Body of pancreas (tissue), 4 donors: ENCODE data around the gene HCST. TPM values are rescaled to one million over a fixed set of nuclear protein-coding genes. Genes with fewer than 3 reads are reported as not detected.

ENCODE experiments used
- ATAC-seq: fragments of 150-250 bp; one replicate; pipeline ENCODE4 v1.9.1; 2016
- DNase-seq, 4 donors: peaks; one replicate each; pipeline ENCODE4 v3.0.0-alpha.2; 2019
- H3K27ac ChIP-seq, 4 donors: fragments of 200-600 bp; sonication (generic); 1 replicate in 3 of 4; 2 replicates in 1 of 4; pipeline versions ENCODE4 v1.5.1 to v1.6.1; 2016 to 2019; ENCODE audit warnings: mild to moderate bottlenecking in 1 of 4, mixed read lengths in 1 of 4, moderate library complexity in 1 of 4
- H3K27me3 ChIP-seq, 2 donors: fragments of 200-600 bp; sonication (generic); one replicate each; pipeline ENCODE4 v1.6.0; 2016; ENCODE audit warnings: mild to moderate bottlenecking in 1 of 2
- H3K36me3 ChIP-seq, 2 donors: fragments of 200-600 bp; sonication (generic); replicated peaks in 1 of 2; 2 replicates each; pipeline ENCODE4 v1.5.1; 2016; ENCODE audit warnings: low read depth in 2 of 2; ENCODE audit not compliant: insufficient read depth in 1 of 2
- H3K4me1 ChIP-seq: fragments of 200-600 bp; sonication (generic); one replicate; pipeline ENCODE4 v1.6.0; 2016
- H3K4me3 ChIP-seq, 2 donors: fragments of 200-600 bp; sonication (generic); 1 replicate in 1 of 2; 2 replicates in 1 of 2; pipeline ENCODE4 v1.5.1; 2016 to 2019
- H3K9me3 ChIP-seq, 3 donors: fragments of 200-600 bp; sonication (generic); 1 replicate in 2 of 3; 2 replicates in 1 of 3; pipeline ENCODE4 v1.5.1; 2016
- CTCF ChIP-seq, 7 experiments: fragments of 450-650 bp in 4 of 7; fragments of 200-600 bp in 3 of 7; sonication (generic) in 3 of 7; IDR thresholded peaks; one replicate each; pipeline ENCODE4 v1.5.1; 2016 to 2019; ENCODE audit warnings: antibody characterized with exemption in 7 of 7
- POLR2A ChIP-seq, 3 donors: fragments of 450-650 bp; IDR thresholded peaks; one replicate each; pipeline ENCODE4 v1.6.1; 2016; ENCODE audit warnings: antibody characterized with exemption in 3 of 3, mild to moderate bottlenecking in 2 of 3
- WGBS, 2 donors: methylation state at CpG; one replicate each; pipeline ENCODE4 v1.1.5; 2017; 5-methylcytosine and 5-hydroxymethylcytosine counted together
- intact Hi-C: fragments of 100-400 bp; cut with DNase I; formaldehyde crosslinking; loops from one replicate; pipeline ENCODE4 v1.15.1; 2023
- total RNA-seq, 2 donors: library from RNA; depleted of rRNA; stranded (reverse); fragments of >200 nt; gene quantifications; one replicate each; pipeline ENCODE4 v1.1.0, GENCODE V29; 2016

Gene HCST
- total RNA-seq, 2 donors from 2014 or later = 5.2 TPM; not detected in 1

GRCh38 chr19:35939307-35940077 lies 37.2 kb downstream of the HCST start:
- intact Hi-C loops = no loop called here
- Histone ChIP-seq H3K27ac (no peak overlapping the region), H3K27me3 (no peaks in the 10 kb centered on the region), H3K4me1 (peaks cover 35% of the 10 kb centered on the region), H3K4me3 (no peak overlapping the region), H3K36me3 (no peaks in the 10 kb centered on the region), H3K9me3 (no peaks in the 10 kb centered on the region)
- DNase-seq (peak in 1 of 4 donors; percentile 13), ATAC-seq (no peak)
- TF ChIP-seq CTCF (IDR thresholded peaks at IDR 0.05) (no peak), POLR2A (IDR thresholded peaks at IDR 0.05) (no peak)
- WGBS, 2 donors = 92 to 93% methylated on average over 23 to 40 of the region's 55 CpGs

GRCh38 chr19:35940078-35940775 lies 37.9 kb downstream of the HCST start:
- intact Hi-C loops = no loop called here
- no peak overlapping the region for H3K27ac ChIP-seq
- DNase-seq = no peak
- no peaks in the 10 kb centered on the region for H3K27me3 ChIP-seq
- no peaks in the 10 kb centered on the region for H3K9me3 ChIP-seq
- no peak overlapping the region for H3K4me3 ChIP-seq
- ATAC-seq = no peak
- H3K36me3 ChIP-seq = no peaks in the 10 kb centered on the region
- 92 to 94% methylated on average over 11 to 38 of the region's 51 CpGs for WGBS, 2 donors
- H3K4me1 ChIP-seq = peaks cover 33% of the 10 kb centered on the region
- TF ChIP-seq CTCF (IDR thresholded peaks at IDR 0.05) (no peak), POLR2A (IDR thresholded peaks at IDR 0.05) (no peak)

GRCh38 chr19:35940839-35941238 lies 38.5 kb downstream of the HCST start:
- Histone ChIP-seq H3K9me3 (no peaks in the 10 kb centered on the region), H3K4me3 (no peak overlapping the region), H3K4me1 (peaks cover 26% of the 10 kb centered on the region), H3K36me3 (no peaks in the 10 kb centered on the region), H3K27ac (no peak overlapping the region), H3K27me3 (no peaks in the 10 kb centered on the region)
- ATAC-seq = no peak
- 55 to 60% methylated on average over 4 of the region's 4 CpGs for WGBS, 2 donors
- no peak for TF ChIP-seq POLR2A (IDR thresholded peaks at IDR 0.05)
- no peak for TF ChIP-seq CTCF (IDR thresholded peaks at IDR 0.05)
- DNase-seq = no peak
- intact Hi-C loops = no loop called here

GRCh38 chr19:35942235-35942634 lies 39.9 kb downstream of the HCST start:
- 90 to 97% methylated on average over 2 to 3 of the region's 3 CpGs for WGBS, 2 donors

More at GRCh38 chr19:35942235-35942634, 39.9 kb downstream of the HCST start:
- Histone ChIP-seq H3K9me3 (no peaks in the 10 kb centered on the region), H3K27ac (no peak overlapping the region), H3K4me1 (peaks cover 17% of the 10 kb centered on the region), H3K4me3 (no peak overlapping the region), H3K27me3 (no peaks in the 10 kb centered on the region), H3K36me3 (no peaks in the 10 kb centered on the region)
- TF ChIP-seq CTCF (IDR thresholded peaks at IDR 0.05) (no peak), POLR2A (IDR thresholded peaks at IDR 0.05) (no peak)
- intact Hi-C loops = no loop called here
- ATAC-seq (no peak), DNase-seq (no peak)
